GM20000 (cell line): ENCODE measurements around the gene BACH1.

Source experiments
- DNase-seq: peaks from one replicate; pipeline ENCODE4 v3.0.0; 2012; ENCODE audit warnings: low spot score
- TF ChIP-seq, protein P1 (sequence below): IDR thresholded peaks from 2 replicates; pipeline ENCODE4 v1.5.1; 2012; ENCODE audit warnings: mild to moderate bottlenecking, control low read depth; ENCODE audit errors: extremely low read depth, missing control alignments

BACH1 gene

GRCh38 chr21:29296446-29296845 lies 2.3 kb upstream of the BACH1 start:
- DNase-seq, result no peak
- TF ChIP-seq, protein P1, sequence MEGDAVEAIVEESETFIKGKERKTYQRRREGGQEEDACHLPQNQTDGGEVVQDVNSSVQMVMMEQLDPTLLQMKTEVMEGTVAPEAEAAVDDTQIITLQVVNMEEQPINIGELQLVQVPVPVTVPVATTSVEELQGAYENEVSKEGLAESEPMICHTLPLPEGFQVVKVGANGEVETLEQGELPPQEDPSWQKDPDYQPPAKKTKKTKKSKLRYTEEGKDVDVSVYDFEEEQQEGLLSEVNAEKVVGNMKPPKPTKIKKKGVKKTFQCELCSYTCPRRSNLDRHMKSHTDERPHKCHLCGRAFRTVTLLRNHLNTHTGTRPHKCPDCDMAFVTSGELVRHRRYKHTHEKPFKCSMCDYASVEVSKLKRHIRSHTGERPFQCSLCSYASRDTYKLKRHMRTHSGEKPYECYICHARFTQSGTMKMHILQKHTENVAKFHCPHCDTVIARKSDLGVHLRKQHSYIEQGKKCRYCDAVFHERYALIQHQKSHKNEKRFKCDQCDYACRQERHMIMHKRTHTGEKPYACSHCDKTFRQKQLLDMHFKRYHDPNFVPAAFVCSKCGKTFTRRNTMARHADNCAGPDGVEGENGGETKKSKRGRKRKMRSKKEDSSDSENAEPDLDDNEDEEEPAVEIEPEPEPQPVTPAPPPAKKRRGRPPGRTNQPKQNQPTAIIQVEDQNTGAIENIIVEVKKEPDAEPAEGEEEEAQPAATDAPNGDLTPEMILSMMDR, result no peak

DNA sequence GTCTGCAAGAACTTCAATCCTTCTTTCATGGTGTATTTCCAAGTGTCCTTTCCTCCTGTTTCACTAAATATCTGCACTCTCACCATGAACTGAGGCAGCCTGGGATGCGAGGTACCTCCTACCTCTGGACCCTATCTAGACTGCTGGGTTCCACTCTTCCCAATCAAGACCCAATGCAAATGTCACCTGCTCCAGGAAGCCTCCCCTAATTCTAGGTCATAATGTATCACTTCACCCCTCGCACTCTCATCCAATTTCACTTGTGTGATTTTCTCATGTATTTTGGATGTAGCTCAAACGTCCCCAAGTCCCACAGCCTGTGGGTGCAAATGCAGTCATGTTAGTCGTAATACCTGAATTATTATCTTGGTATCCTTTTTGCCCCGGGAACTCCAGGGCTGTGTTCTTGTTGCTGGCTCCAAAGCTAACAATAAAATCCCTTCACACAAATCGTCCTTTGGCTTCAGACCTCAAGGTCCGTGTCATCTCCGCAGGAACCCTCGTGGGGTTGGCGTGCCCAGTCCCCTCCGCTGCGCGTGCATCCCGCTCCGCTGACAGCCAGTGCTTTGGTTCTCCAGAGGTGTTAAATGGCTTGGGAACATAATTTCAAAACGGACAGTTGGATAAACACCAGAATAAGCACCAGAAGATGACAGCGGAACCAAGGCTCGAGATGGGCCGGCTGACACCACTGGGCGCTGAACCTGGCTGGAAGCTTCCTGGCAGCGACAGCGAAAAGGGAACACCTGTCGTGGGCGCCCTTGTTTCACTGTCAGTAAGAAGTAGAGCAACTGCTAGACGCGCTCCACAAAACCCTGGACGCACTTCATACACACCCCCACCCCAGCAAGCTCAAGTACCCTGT lies 1.0 kb upstream of the BACH1 start:
- no peak for DNase-seq

GRCh38 chr21:29299046-29299915 lies 559 bp downstream of the BACH1 start:
- TF ChIP-seq, protein P1, result no peak
- no peak for DNase-seq

More for the DNA sequence above, 1.0 kb upstream of the BACH1 start:
- TF ChIP-seq, protein P1, result no peak

DNA sequence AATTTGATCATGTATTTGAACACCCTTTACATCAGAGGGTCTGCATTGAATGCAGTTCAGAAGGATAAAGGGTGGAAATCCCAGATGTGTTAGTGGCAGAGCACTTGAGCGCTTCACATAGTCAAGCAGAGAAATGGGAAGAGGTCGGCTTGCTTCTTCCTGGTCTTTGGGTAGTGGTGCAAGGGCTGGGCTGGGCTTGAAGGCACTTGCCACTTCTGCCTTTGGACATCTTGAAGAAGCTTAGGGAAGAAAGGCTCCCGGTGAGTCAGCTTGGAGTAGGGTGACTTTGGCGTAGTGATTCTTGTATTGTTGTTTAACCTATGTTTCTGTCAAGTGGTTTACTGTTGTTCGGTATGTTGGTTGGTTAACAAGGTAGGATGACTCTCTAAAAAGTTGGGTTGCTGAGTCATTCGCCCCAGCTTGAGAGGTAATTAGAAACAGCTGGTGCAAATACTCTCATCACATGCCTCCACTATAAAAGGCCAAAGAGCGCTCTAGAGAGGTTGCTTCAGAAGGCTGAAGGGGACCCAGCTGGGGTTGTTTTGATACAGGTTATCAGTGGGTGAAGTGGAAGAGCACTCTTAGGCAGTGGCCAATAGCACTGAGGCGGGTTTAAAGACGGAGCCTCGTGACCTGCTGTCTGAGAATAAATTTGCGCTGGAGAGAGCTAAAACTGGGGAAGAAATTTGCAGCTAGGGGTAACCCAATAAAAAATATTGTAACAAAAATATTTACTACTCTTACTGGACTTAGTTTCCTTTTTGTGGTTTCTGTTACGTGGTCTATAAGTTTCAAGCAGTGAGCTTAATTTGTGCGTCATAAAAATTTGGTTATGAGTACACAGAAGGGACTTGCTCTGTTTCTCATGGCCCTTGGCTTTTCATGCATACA lies 1.4 kb downstream of the BACH1 start:
- DNase-seq, result peak; percentile 87

GRCh38 chr21:29300807-29301138 lies 2.1 kb downstream of the BACH1 start:
- TF ChIP-seq, protein P1, result no peak
- DNase-seq, result no peak

More for the DNA sequence above, 1.4 kb downstream of the BACH1 start:
- TF ChIP-seq, protein P1, result no peak

DNA sequence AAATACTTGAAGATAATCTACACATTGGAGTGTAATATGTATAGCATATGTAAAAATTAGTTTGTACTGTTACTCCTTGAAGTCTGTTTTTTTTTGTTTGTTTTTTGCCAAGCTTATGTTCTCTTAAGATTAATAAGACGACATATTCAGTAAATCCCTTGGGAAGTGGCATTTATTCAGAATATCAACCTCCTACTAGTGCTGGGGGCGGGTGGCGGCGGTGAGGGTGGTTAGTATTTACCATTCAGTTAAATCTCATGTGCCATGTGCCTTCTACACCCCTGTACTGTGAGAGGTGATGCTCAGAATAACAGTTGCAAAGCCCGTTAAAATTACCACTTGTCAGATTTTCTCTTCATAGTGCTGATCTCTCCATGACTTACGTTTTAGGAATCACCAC lies 3.0 kb downstream of the BACH1 start:
- no peak for DNase-seq
- TF ChIP-seq, protein P1, result no peak
